Panc1 (cell line): ENCODE measurements around the gene CDC42BPA. TPM values are rescaled to one million over a fixed set of nuclear protein-coding genes. Genes with fewer than 3 reads are reported as not detected.

Source experiments
- ATAC-seq: fragments of 200-7000 bp; cut with Tn5 transposase; 2 replicates; pipeline ENCODE4 v1.9.1; 2020; ENCODE audit warnings: mild to moderate bottlenecking, moderate library complexity
- BruUV-seq: library from RNA; stranded (reverse); fragments of 400-500 nt; replicated peaks from 2 replicates; lab custom pipeline; 2021; lab: Mats Ljungman, UMichigan
- CTCF ChIA-PET: fragments of 300-600 bp; sonication (Branson Sonifier 250); formaldehyde crosslinking; loops from one replicate; lab custom pipeline; 2022; ENCODE audit warnings: antibody characterized with exemption; lab: Charles Lee
- POLR2A ChIA-PET: fragments of 300-600 bp; sonication (Branson Sonifier 250); formaldehyde crosslinking; loops from one replicate; lab custom pipeline; 2022; ENCODE audit warnings: antibody characterized with exemption; lab: Charles Lee
- DNase-seq: peaks from one replicate; pipeline ENCODE4 v3.0.0-alpha.2; 2010; ENCODE audit warnings: low read depth, low spot score
- H3K27ac ChIP-seq: 2 replicates; pipeline ENCODE4 v1.5.1; 2011; ENCODE audit warnings: mild to moderate bottlenecking, low read length, inconsistent platforms
- H3K27me3 ChIP-seq: fragments of 200-500 bp; sonication (Bioruptor generic); 2 replicates; pipeline ENCODE4 v1.6.0; 2014; ENCODE audit warnings: low read length, inconsistent platforms; ENCODE audit not compliant: control insufficient read depth, insufficient read depth
- H3K36me3 ChIP-seq: fragments of 200-500 bp; sonication (Bioruptor generic); 2 replicates; pipeline ENCODE4 v1.5.1; 2014; ENCODE audit warnings: inconsistent platforms, mild to moderate bottlenecking, low read length, moderate library complexity; ENCODE audit not compliant: control insufficient read depth, insufficient read depth
- H3K4me1 ChIP-seq: 2 replicates; pipeline ENCODE4 v1.5.1; 2011; ENCODE audit warnings: inconsistent platforms, mild to moderate bottlenecking, low read length, moderate library complexity; ENCODE audit not compliant: control insufficient read depth, insufficient read depth
- H3K4me3 ChIP-seq, 2 experiments: 2 replicates each; pipeline ENCODE4 v1.5.1; 2011 to 2012; ENCODE audit warnings: low read depth in 2 of 2, low read length in 2 of 2, mild to moderate bottlenecking in 2 of 2, inconsistent platforms in 1 of 2, moderate library complexity in 1 of 2
- H3K9me3 ChIP-seq: fragments of 200-500 bp; sonication (Bioruptor generic); 2 replicates; pipeline ENCODE4 v1.5.1; 2014; ENCODE audit warnings: low read depth, mild to moderate bottlenecking, inconsistent platforms, low read length, moderate library complexity; ENCODE audit not compliant: control insufficient read depth, insufficient read depth
- POLR2AphosphoS5 ChIP-seq: IDR thresholded peaks from 2 replicates; pipeline ENCODE4 v1.6.1; 2012; ENCODE audit warnings: mild to moderate bottlenecking, low read depth, low read length, moderate library complexity
- REST ChIP-seq, 2 experiments: IDR thresholded peaks; 2 replicates each; pipeline ENCODE4 v1.6.1; 2011 to 2012; ENCODE audit warnings: low read depth in 2 of 2, control low read depth in 1 of 2, low read length in 1 of 2, mild to moderate bottlenecking in 1 of 2, moderate library complexity in 1 of 2; ENCODE audit not compliant: insufficient read depth in 1 of 2
- SIN3A ChIP-seq: IDR thresholded peaks from 2 replicates; pipeline ENCODE4 v1.6.1; 2012; ENCODE audit warnings: low read depth, mild to moderate bottlenecking, low read length, moderate library complexity, borderline replicate concordance; ENCODE audit not compliant: insufficient read depth
- TCF7L2 ChIP-seq: IDR thresholded peaks from 2 replicates; pipeline ENCODE4 v1.6.1; 2011; ENCODE audit warnings: mild to moderate bottlenecking, low read depth, low read length, inconsistent platforms
- in situ Hi-C: cut with HindIII; loops from 2 replicates; pipeline ENCODE4 v1.10.0; 2016; ENCODE audit warnings: low sequenced_read_pairs, low pct_unique_long_range_greater_than_20kb
- intact Hi-C: fragments of 100-400 bp; cut with micrococcal nuclease; formaldehyde crosslinking; loops from one replicate; pipeline ENCODE4 v1.10.0; 2022; ENCODE audit not compliant: unreplicated experiment
- total RNA-seq: library from RNA; stranded (reverse); gene quantifications from one replicate; pipeline ENCODE4 v1.2.1, GENCODE V29; 2021; ENCODE audit not compliant: unreplicated experiment
- TF ChIP-seq, protein P1 (sequence below): fragments of 450-650 bp; IDR thresholded peaks from 2 replicates; pipeline ENCODE4 v1.5.1; 2017; ENCODE audit warnings: mild to moderate bottlenecking

CDC42BPA gene
- total RNA-seq, 1 experiment from 2014 or later: 32.8 TPM

DNA sequence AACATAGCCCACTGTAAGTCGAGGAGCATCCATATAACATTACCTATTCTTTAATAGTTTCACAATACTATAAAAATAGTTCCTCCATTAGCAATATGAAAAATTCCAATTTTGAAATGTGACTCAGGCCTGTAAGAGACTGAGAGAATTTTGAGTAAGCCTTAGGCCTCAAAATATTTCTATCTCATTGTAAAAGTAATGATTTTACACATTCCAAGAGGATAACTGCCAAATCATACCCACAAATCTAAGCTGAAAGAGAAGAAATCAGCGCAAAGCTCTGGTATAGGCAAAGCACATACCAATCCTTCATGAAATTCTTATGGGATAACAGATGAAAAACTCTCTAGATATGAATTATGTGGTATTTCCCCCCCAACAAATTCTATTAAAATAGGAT lies 144.1 kb downstream of the CDC42BPA start:
- H3K36me3 ChIP-seq: no peaks in the 10 kb centered on the region; the same call in 1 of the 2 replicates
- in situ Hi-C loops (no loop called here), intact Hi-C loops (no loop called here)
- ChIA-PET CTCF (no interaction called here), POLR2A (interaction anchor here (0.6 kb wide), 1 partner anchor 738 kb away, joined by 4 read pairs; no protein-coding TSS in a partner anchor)
- DNase-seq (no peak), ATAC-seq (no peak)
- H3K4me1 ChIP-seq: no peaks in the 10 kb centered on the region
- TF ChIP-seq, protein P1, sequence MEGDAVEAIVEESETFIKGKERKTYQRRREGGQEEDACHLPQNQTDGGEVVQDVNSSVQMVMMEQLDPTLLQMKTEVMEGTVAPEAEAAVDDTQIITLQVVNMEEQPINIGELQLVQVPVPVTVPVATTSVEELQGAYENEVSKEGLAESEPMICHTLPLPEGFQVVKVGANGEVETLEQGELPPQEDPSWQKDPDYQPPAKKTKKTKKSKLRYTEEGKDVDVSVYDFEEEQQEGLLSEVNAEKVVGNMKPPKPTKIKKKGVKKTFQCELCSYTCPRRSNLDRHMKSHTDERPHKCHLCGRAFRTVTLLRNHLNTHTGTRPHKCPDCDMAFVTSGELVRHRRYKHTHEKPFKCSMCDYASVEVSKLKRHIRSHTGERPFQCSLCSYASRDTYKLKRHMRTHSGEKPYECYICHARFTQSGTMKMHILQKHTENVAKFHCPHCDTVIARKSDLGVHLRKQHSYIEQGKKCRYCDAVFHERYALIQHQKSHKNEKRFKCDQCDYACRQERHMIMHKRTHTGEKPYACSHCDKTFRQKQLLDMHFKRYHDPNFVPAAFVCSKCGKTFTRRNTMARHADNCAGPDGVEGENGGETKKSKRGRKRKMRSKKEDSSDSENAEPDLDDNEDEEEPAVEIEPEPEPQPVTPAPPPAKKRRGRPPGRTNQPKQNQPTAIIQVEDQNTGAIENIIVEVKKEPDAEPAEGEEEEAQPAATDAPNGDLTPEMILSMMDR: no peak
- TF ChIP-seq POLR2AphosphoS5: no peak
- TF ChIP-seq REST (IDR thresholded peaks at IDR 0.05; ENCODE audit: insufficient read depth in 1 of 2, low read depth in 2 of 2, low read length in 1 of 2): no peak
- TF ChIP-seq TCF7L2: no peak
- H3K4me3 ChIP-seq: no peak overlapping the region
- H3K9me3 ChIP-seq: no peaks in the 10 kb centered on the region
- no peaks in the 10 kb centered on the region for H3K27me3 ChIP-seq
- H3K27ac ChIP-seq: no peak overlapping the region
- BruUV-seq: no TSS peak

DNA sequence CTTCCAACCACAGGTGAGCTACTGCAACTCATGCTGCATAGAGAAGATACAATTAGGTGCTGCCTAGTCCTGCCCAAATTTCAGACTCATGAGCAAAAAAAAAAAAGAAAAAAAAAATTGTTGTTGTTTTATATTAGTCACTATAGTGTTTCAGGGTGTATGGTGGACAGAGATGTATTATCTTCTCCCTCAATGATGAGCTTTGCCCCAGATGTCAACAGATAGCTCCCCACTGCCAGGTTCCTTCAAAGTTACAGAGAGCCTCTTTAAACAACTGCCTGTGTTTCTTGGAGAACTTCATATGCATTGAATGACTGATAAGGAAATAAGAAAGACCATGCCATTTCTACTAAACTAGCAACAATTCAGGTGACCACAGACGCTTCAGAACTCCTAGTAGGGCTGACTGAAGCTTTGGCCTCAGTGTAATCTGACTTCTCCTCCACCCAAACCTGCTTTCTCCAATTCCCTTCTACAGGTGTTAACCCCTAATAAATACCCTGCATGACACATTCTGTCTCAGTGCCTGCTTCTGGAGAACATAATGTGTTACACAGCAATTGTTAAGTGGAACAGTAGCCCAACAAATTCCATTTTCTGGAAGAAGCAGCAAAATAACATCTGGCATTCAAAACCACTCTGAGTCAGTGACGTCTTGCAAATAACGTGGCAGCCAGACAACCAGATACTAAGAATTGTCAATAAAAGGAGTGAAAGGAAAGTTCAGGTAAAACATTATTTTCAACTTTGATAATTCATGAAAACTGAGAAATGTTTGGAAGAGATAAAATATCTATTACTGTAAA lies 147.7 kb downstream of the CDC42BPA start:
- Histone ChIP-seq H3K9me3 (no peaks in the 10 kb centered on the region), H3K4me1 (no peaks in the 10 kb centered on the region), H3K27me3 (no peaks in the 10 kb centered on the region), H3K4me3 (no peak overlapping the region), H3K27ac (no peak overlapping the region), H3K36me3 (no peaks in the 10 kb centered on the region; the same call in 1 of the 2 replicates)
- BruUV-seq: no TSS peak
- ATAC-seq (no peak), DNase-seq (no peak)
- ChIA-PET POLR2A (no interaction called here), CTCF (interaction anchor here (0.6 kb wide), 1 partner anchor 187 kb away, joined by 3 read pairs; no protein-coding TSS in a partner anchor)
- intact Hi-C loops: no loop called here
- TF ChIP-seq, protein P1: no peak
- TF ChIP-seq SIN3A (no peak), POLR2AphosphoS5 (no peak), TCF7L2 (no peak), REST (IDR thresholded peaks at IDR 0.05; ENCODE audit: insufficient read depth in 1 of 2, low read depth in 2 of 2, low read length in 1 of 2) (no peak)
- in situ Hi-C loops: no loop called here
